Activated B cell treated with CpG ODN at 0.5 μM for 24 hours (primary cell): ENCODE measurements around the gene LRRC51. TPM values are rescaled to one million over a fixed set of nuclear protein-coding genes. Genes with fewer than 3 reads are reported as not detected.

Experiments used
- ATAC-seq: fragments of 200-7000 bp; cut with Tn5 transposase; one replicate; pipeline ENCODE4 v1.10.0; 2021; ENCODE audit warnings: low read depth, mild to moderate bottlenecking, moderate library complexity
- CTCF ChIA-PET: fragments of 350-600 bp; sonication (Branson Sonifier 250); formaldehyde crosslinking; loops from one replicate; lab custom pipeline; 2021; ENCODE audit warnings: antibody characterized with exemption; lab: Charles Lee
- POLR2A ChIA-PET: fragments of 350-600 bp; sonication (Branson Sonifier 250); formaldehyde crosslinking; loops from one replicate; lab custom pipeline; 2021; ENCODE audit warnings: antibody characterized with exemption; lab: Charles Lee
- DNase-seq: peaks from one replicate; pipeline ENCODE4 v3.0.0; 2022
- H3K27ac Mint-ChIP-seq: one replicate; pipeline ENCODE4 v1.8.0; 2020; ENCODE audit warnings: mixed read lengths
- H3K27me3 Mint-ChIP-seq: one replicate; pipeline ENCODE4 v1.8.0; 2021; ENCODE audit warnings: mixed read lengths
- H3K36me3 Mint-ChIP-seq: one replicate; pipeline ENCODE4 v1.8.0; 2021; ENCODE audit warnings: low read depth, mixed read lengths
- H3K4me1 Mint-ChIP-seq: one replicate; pipeline ENCODE4 v1.8.0; 2021; ENCODE audit warnings: mixed read lengths
- H3K4me3 Mint-ChIP-seq: one replicate; pipeline ENCODE4 v1.8.0; 2020; ENCODE audit warnings: mild to moderate bottlenecking, mixed read lengths
- H3K9me3 Mint-ChIP-seq: one replicate; pipeline ENCODE4 v1.8.0; 2020; ENCODE audit warnings: mixed read lengths
- CTCF ChIP-seq: fragments of 200-600 bp; IDR thresholded peaks from one replicate; pipeline ENCODE4 v1.8.0; 2022; ENCODE audit warnings: antibody characterized with exemption, mild to moderate bottlenecking
- intact Hi-C: fragments of 100-400 bp; cut with micrococcal nuclease; formaldehyde crosslinking; loops from one replicate; pipeline ENCODE4 v1.15.1; 2024
- total RNA-seq: library from RNA; stranded (reverse); gene quantifications from 2 replicates; pipeline ENCODE4 v1.2.3, GENCODE V29; 2022

LRRC51 gene
- total RNA-seq, 1 donor from 2014 or later = 4.1 TPM

- ChIA-PET POLR2A (interaction anchor here (0.6 to 4.9 kb wide), 5 partner anchors 10 to 175 kb away, joined by 3 to 31 read pairs (median 7); partner anchors contain the start of genes ANAPC15, RNF121 and XNDC1N), CTCF (interaction anchor here (2.3 to 5.0 kb wide), 2 partner anchors 12 to 77 kb away, joined by 15 to 22 read pairs; no protein-coding TSS in a partner anchor)
- peaks cover 54% of the 10 kb centered on the region for H3K36me3 Mint-ChIP-seq
- ATAC-seq (peak; percentile 1), DNase-seq (no peak)
- peak overlapping the region; percentile 96 for H3K4me3 Mint-ChIP-seq
- peak overlapping the region; percentile 93 for H3K27ac Mint-ChIP-seq
- no peak for TF ChIP-seq CTCF
- intact Hi-C loops = loop anchor here (2.0 kb wide), 2 partner anchors 62 to 120 kb away; no protein-coding TSS in a partner anchor
- H3K9me3 Mint-ChIP-seq = no peaks in the 10 kb centered on the region
- peaks cover 46% of the 10 kb centered on the region for H3K4me1 Mint-ChIP-seq
- H3K27me3 Mint-ChIP-seq = no peaks in the 10 kb centered on the region
These were observed 21.9 kb downstream of the LRRC51 start for GRCh38 chr11:72102631-72102945.

- POLR2A ChIA-PET = interaction anchor here (0.6 to 4.9 kb wide), 6 partner anchors 10 to 175 kb away, joined by 3 to 31 read pairs (median 6); partner anchors contain the start of genes ANAPC15, RNF121 and XNDC1N
These were observed 22.5 kb downstream of the LRRC51 start, which contains the start of gene LAMTOR1 for GRCh38 chr11:72102946-72103753. TSS of gene LAMTOR1 (minus strand) at chr11:72103297. CDS start at chr11:72103224, 73 bp downstream.

GRCh38 chr11:72103754-72104167 is 23.1 kb downstream of the LRRC51 start:
- peaks cover 46% of the 10 kb centered on the region for H3K36me3 Mint-ChIP-seq
- H3K4me3 Mint-ChIP-seq = peak overlapping the region; percentile 96
- no peaks in the 10 kb centered on the region for H3K27me3 Mint-ChIP-seq
- ChIA-PET POLR2A (interaction anchor here (0.8 to 4.9 kb wide), 3 partner anchors 9 to 68 kb away, joined by 3 to 31 read pairs (median 4); partner anchors contain the start of gene ANAPC15), CTCF (no interaction called here)
- DNase-seq (no peak), ATAC-seq (no peak)
- intact Hi-C loops = loop anchor here (1.0 to 2.0 kb wide), 5 partner anchors 9 to 119 kb away; partner anchors contain the start of genes ANAPC15, LRRC51 and NUMA1
- peaks cover 46% of the 10 kb centered on the region for H3K4me1 Mint-ChIP-seq
- peak overlapping the region; percentile 93 for H3K27ac Mint-ChIP-seq
- TF ChIP-seq CTCF = no peak
- no peaks in the 10 kb centered on the region for H3K9me3 Mint-ChIP-seq

More at GRCh38 chr11:72102946-72103753, 22.5 kb downstream of the LRRC51 start, which contains the start of gene LAMTOR1:
- peak within 1 kb of the TSS; percentile 93 for H3K27ac Mint-ChIP-seq
- DNase-seq (peak; percentile 93), ATAC-seq (peak; percentile 96)
- peaks cover 46% of the 10 kb centered on the region for H3K4me1 Mint-ChIP-seq
- H3K9me3 Mint-ChIP-seq = no peaks in the 10 kb centered on the region
- H3K4me3 Mint-ChIP-seq = peak within 1 kb of the TSS; percentile 96
- H3K27me3 Mint-ChIP-seq = no peaks in the 10 kb centered on the region
- no peak for TF ChIP-seq CTCF
- peaks cover 52% of the 10 kb centered on the region for H3K36me3 Mint-ChIP-seq
- intact Hi-C loops = loop anchor here (1.0 to 2.0 kb wide), 5 partner anchors 9 to 120 kb away; partner anchors contain the start of genes ANAPC15, LRRC51 and NUMA1
- CTCF ChIA-PET = interaction anchor here (2.3 to 5.0 kb wide), 2 partner anchors 12 to 78 kb away, joined by 15 to 22 read pairs; no protein-coding TSS in a partner anchor

GRCh38 chr11:72105888-72106287 is 25.2 kb downstream of the LRRC51 start, which contains the start of gene TOMT:
TSS of gene TOMT (plus strand) at chr11:72105924. CDS start at chr11:72105952, 28 bp downstream.
- Mint-ChIP-seq H3K9me3 (no peaks in the 10 kb centered on the region), H3K4me3 (no peak within 1 kb of the TSS), H3K36me3 (peaks cover 42% of the 10 kb centered on the region), H3K27me3 (no peaks in the 10 kb centered on the region), H3K27ac (peak within 1 kb of the TSS; percentile 36), H3K4me1 (peaks cover 33% of the 10 kb centered on the region)
- no peak for TF ChIP-seq CTCF
- intact Hi-C loops = no loop called here
- ATAC-seq = no peak
- no peak for DNase-seq
- CTCF ChIA-PET = no interaction called here
- POLR2A ChIA-PET = no interaction called here
